ENCODE measurements around the gene RNH1. TPM values are rescaled to one million over a fixed set of nuclear protein-coding genes. Genes with fewer than 3 reads are reported as not detected.

The RNH1 gene
- total RNA-seq, 4 donors from 2014 or later, result 206 to 378 (median 222) TPM

DNA sequence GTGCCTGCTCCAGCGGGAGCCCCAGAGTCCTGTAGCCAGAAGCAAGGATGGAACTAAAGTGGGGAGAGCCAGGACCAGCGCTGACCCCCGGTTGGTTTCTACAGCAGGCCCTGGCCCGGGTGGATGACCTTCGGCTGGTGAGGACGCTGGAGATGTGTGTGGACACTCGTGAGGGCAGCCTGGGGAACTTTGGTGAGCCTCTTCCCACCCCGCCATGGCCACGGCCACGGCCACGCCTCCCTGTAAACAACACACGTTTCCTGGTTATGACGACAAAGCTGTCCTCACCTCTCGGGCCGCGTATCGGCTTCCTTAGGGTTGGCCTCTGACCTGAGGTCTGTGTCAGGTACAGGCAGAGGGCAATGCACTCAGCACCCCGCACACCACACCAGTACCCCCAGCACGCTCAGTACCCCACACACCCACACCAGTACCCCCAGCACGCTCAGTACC, 34.4 kb upstream of the RNH1 start:
- intact Hi-C loops (cut with DNase I), result no loop called here
- Histone ChIP-seq H3K9me3 (no peaks in the 10 kb centered on the region), H3K27me3 (no peaks in the 10 kb centered on the region), H3K4me1 (peaks cover 13 to 26% (median 15%) of the 10 kb centered on the region in 3 donors), H3K36me3 (no peaks in the 10 kb centered on the region), H3K27ac (no peak overlapping the region), H3K4me3 (no peak overlapping the region)
- DNase-seq, result no peak
- WGBS, 2 donors, result 90 to 93% methylated on average over 6 to 8 of the region's 20 CpGs
- TF ChIP-seq, protein P1, sequence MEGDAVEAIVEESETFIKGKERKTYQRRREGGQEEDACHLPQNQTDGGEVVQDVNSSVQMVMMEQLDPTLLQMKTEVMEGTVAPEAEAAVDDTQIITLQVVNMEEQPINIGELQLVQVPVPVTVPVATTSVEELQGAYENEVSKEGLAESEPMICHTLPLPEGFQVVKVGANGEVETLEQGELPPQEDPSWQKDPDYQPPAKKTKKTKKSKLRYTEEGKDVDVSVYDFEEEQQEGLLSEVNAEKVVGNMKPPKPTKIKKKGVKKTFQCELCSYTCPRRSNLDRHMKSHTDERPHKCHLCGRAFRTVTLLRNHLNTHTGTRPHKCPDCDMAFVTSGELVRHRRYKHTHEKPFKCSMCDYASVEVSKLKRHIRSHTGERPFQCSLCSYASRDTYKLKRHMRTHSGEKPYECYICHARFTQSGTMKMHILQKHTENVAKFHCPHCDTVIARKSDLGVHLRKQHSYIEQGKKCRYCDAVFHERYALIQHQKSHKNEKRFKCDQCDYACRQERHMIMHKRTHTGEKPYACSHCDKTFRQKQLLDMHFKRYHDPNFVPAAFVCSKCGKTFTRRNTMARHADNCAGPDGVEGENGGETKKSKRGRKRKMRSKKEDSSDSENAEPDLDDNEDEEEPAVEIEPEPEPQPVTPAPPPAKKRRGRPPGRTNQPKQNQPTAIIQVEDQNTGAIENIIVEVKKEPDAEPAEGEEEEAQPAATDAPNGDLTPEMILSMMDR (IDR thresholded peaks at IDR 0.05), result no peak
- no peak for TF ChIP-seq POLR2A (IDR thresholded peaks at IDR 0.05)

DNA sequence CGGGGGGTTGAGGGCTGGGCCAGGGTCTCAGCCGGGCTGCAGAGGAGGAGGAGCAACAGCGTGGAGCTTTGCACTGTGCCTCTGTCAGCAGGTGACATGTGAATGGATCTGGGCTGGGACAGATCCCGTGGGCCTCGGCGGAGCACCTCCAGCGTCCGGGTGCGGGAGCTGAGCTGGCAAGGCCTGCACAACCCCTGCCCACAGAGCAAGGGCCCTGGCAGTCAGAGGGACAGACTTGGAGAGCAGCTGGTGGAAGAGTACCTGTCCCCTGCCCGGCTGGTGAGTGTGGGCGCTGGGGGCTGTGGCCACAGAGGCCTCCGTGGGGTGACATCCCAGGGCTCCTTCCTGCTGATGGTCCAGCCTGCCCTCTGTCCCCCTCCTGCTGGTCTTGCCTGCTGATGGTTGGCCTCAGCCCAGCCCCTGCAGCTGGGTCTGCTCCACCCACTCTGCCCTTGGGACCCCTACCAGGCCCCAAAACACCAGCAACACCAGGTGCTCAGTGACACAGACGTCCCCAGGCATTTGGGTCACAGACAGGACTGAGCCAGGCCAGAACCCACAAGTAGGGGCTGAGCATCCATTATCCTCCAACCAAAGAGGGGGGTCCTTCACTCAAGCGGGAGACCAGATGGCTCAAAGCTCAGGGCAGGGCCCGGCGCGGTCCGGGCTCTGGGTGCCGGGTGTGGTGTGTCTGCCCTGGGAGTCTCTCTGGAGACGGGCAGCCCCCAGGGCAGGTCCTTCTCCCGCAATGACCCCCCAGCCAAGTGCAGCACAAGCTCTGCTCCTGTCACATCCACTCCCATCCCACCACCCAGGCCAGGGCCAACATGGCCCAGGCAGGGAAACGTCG, 33.8 kb upstream of the RNH1 start:
- Histone ChIP-seq H3K27me3 (no peaks in the 10 kb centered on the region), H3K4me3 (no peak overlapping the region), H3K4me1 (peaks cover 19 to 33% (median 20%) of the 10 kb centered on the region in 3 donors), H3K36me3 (no peaks in the 10 kb centered on the region), H3K9me3 (no peaks in the 10 kb centered on the region), H3K27ac (no peak overlapping the region)
- DNase-seq, result no peak
- 93 to 100% methylated on average over 3 to 4 of the region's 23 CpGs for WGBS, 2 donors
- TF ChIP-seq, protein P1 (IDR thresholded peaks at IDR 0.05), result no peak
- no peak for TF ChIP-seq POLR2A (IDR thresholded peaks at IDR 0.05)
- intact Hi-C loops (cut with DNase I), result no loop called here

GRCh38 chr11:539971-540481, 33.0 kb upstream of the RNH1 start:
- intact Hi-C loops (cut with DNase I), result no loop called here
- Histone ChIP-seq H3K27ac (no peak overlapping the region), H3K4me3 (no peak overlapping the region), H3K27me3 (no peaks in the 10 kb centered on the region), H3K36me3 (no peaks in the 10 kb centered on the region), H3K9me3 (no peaks in the 10 kb centered on the region), H3K4me1 (peaks cover 20 to 34% (median 20%) of the 10 kb centered on the region in 3 donors)
- 63 to 80% methylated on average over 1 of the region's 8 CpGs for WGBS, 2 donors
- DNase-seq, result no peak
- no peak for TF ChIP-seq POLR2A (IDR thresholded peaks at IDR 0.05)
- TF ChIP-seq, protein P1 (IDR thresholded peaks at IDR 0.05), result no peak

DNA sequence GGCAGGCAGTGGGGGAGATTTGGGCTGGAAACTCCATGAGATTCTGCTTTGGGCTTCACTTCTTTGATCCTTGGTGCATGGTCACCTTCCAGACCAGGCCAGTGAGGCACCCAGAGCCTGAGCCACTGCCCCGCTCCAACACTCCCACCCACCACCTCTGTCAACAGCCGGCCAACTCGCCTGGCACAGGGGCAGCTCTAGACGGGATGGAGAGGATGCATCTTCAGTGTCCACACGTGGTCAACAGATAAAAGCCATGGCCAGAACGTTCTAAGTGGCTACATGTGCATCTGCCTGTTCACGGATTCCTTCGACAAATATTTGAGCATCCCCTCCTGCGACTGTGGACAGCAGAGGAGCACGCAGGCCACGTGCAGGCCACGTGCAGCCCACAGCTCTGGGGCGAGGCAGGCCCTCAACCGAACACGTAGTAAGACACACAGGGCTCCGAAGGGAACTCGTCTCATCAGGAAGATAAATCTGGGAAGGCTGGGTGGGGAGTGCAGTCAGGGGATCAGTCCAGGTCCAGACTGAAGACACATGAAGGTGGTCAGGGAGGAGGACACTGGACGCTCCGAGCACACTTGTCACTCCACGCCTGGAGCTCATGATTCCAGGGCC, 31.5 kb upstream of the RNH1 start:
- Histone ChIP-seq H3K9me3 (no peaks in the 10 kb centered on the region), H3K36me3 (peaks cover under 1 to 8% (median 3%) of the 10 kb centered on the region in 3 donors), H3K27ac (no peak overlapping the region), H3K4me1 (peaks cover 29 to 39% (median 30%) of the 10 kb centered on the region in 3 donors), H3K27me3 (no peaks in the 10 kb centered on the region), H3K4me3 (no peak overlapping the region)
- intact Hi-C loops (cut with DNase I), result no loop called here
- no peak for DNase-seq
- TF ChIP-seq POLR2A (IDR thresholded peaks at IDR 0.05), result no peak
- TF ChIP-seq, protein P1 (IDR thresholded peaks at IDR 0.05), result no peak
- WGBS, 2 donors, result 91 to 94% methylated on average over 11 to 13 of the region's 20 CpGs
